Measurements from ENCODE around the gene TSPAN3.
A peak's percentile ranks its signal among the peaks of the same experiment; 100 is the strongest.

Gene TSPAN3

GRCh38 chr15:77036537-77037387 is 34.1 kb downstream of the TSPAN3 start:
- H3K4me3 ChIP-seq (ENCODE audit: low read depth, low read length) = no peak overlapping the region
- no peak for TF ChIP-seq CTCF (IDR thresholded peaks at IDR 0.05; ENCODE audit: insufficient read depth, low read depth, low read length, missing control alignments)
- no peak for DNase-seq (ENCODE audit: low read depth)

- no peak for DNase-seq (ENCODE audit: low read depth)
Measured at GRCh38 chr15:77035999-77036471, 34.9 kb downstream of the TSPAN3 start.

GRCh38 chr15:77035584-77035983 is 35.3 kb downstream of the TSPAN3 start:
- no peak for TF ChIP-seq CTCF (IDR thresholded peaks at IDR 0.05; ENCODE audit: insufficient read depth, low read depth, low read length, missing control alignments)
- DNase-seq (ENCODE audit: low read depth) = no peak
- no peak overlapping the region for H3K4me3 ChIP-seq (ENCODE audit: low read depth, low read length)

More at GRCh38 chr15:77035999-77036471, 34.9 kb downstream of the TSPAN3 start:
- H3K4me3 ChIP-seq (ENCODE audit: low read depth, low read length) = no peak overlapping the region
- TF ChIP-seq CTCF (IDR thresholded peaks at IDR 0.05; ENCODE audit: insufficient read depth, low read depth, low read length, missing control alignments) = no peak

- no peak overlapping the region for H3K4me3 ChIP-seq (ENCODE audit: low read depth, low read length)
- TF ChIP-seq CTCF (IDR thresholded peaks at IDR 0.05; ENCODE audit: insufficient read depth, low read depth, low read length, missing control alignments) = peak; percentile 70
- peak; percentile 44 for DNase-seq (ENCODE audit: low read depth)
Measured at GRCh38 chr15:77034695-77035489, 36.0 kb downstream of the TSPAN3 start.

- no peak overlapping the region for H3K4me3 ChIP-seq (ENCODE audit: low read depth, low read length)
- no peak for TF ChIP-seq CTCF (IDR thresholded peaks at IDR 0.05; ENCODE audit: insufficient read depth, low read depth, low read length, missing control alignments)
- no peak for DNase-seq (ENCODE audit: low read depth)
Measured at GRCh38 chr15:77033729-77034671, 36.9 kb downstream of the TSPAN3 start.

- no peak for DNase-seq (ENCODE audit: low read depth)
- H3K4me3 ChIP-seq (ENCODE audit: low read depth, low read length) = no peak overlapping the region
- no peak for TF ChIP-seq CTCF (IDR thresholded peaks at IDR 0.05; ENCODE audit: insufficient read depth, low read depth, low read length, missing control alignments)
Measured at GRCh38 chr15:77033417-77033728, 37.5 kb downstream of the TSPAN3 start.
